Pulmonary artery endothelial cell (primary cell): ENCODE data around the gene FAU. TPM values are rescaled to one million over a fixed set of nuclear protein-coding genes. Genes with fewer than 3 reads are reported as not detected.
A peak's percentile ranks its signal among the peaks of the same experiment; 100 is the strongest.
"Not testable (repeated sequence)": the region's sequence is repeated elsewhere in the genome, so short reads cannot be mapped to it uniquely, and the experiment has no call there.

Experiments
- DNase-seq: peaks from one replicate; pipeline ENCODE4 v3.0.0-alpha.2; 2011; ENCODE audit warnings: low read depth, low spot score
- total RNA-seq: library from RNA; depleted of rRNA; stranded (reverse); fragments of >200 nt; gene quantifications from 2 replicates; pipeline ENCODE4 v1.2.3, GENCODE V29; 2014

The FAU gene
- total RNA-seq, 1 donor from 2014 or later = 473 TPM

DNA sequence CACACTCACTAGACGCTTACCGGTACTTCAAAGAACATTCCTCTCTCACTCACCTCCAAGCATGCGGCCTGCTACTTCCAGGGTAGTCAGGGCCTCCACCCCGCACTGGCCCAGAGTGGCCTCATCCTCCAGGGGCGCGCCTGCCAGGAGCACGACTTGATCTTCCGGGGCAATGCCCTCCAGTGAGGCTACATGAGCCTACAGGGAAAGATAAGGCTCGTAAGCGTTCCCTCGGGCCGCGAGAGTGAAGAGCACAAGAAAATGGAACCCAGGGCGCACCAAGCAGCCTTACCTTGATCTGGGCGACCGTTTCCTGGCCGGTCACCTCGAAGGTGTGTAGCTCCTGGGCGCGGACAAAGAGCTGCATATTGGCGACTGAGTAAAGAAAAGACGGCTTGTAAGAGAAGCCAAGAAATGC, 478 bp downstream of the FAU start:
- DNase-seq = no peak

DNA sequence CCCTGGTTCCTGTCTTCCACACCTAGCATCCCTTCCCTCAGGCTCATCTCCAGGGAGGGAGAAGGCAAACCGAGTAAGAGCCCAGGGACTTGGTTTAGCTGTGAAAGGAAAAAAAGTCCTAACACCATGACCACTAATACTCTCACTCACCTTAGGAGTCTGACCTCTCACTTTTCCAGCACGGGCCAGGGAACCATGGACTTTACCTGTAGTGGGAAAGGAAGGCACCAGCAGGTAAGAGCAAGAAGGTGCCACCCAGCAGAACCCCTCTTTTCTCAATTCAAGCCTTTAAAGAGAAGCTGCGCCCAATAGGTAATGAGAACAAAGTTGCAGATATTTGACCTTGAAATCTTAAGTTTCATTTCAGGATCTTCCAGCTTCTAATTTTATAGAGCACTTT, 1.1 kb downstream of the FAU start:
- DNase-seq = no peak

DNA sequence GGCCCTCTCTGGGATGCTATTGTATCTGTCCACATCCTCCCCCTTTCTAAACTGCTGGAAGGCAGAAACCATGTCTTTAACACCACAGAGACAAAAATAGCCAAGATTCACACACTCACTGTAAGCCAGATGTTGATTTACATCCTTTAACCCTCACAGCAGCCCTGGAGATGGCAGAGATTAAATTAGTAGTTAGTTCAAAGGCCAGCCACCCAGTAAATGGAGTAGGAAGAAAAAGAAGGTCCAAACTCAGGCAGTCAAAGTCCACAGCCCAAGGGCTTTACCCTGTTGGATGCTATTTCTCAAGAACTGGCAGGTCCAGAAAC, 2.3 kb downstream of the FAU start:
- DNase-seq = no peak

DNA sequence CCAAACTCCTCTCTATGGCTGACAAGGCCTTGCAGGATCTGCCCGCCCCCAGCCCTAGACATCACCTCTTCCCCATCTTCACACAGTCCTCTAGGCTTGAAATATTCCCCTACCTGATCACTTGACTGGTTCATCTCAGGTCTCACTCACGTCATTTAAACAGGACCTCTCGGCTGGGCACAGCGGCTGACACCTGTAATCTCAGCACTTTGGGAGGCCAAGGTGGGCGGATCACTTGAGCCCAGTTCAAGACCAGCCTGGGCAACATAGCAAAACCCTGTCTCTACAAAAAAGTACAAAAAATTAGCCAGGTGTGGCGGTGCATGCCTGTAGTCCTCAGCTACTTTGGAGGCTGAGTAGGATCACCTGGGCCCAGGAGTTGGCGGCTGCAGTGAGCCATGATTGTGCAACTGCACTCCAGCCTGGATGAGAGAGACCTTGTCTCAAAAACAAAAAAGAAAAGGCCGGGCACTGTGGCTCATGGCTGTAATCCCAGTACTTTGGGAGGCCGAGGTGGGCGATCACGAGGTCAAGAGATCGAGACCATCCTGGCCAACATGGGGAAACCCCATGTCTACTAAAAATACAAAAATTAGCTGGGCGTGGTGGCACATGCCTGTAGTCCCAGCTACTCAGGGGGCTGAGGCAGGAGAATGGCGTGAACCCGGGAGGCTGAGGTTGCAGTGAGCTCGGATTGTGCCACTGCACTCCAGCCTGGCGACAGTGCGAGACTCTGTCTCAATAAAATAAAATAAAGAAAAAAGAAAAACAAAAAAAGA, 2.9 kb downstream of the FAU start:
- DNase-seq = not testable (repeated sequence)

DNA sequence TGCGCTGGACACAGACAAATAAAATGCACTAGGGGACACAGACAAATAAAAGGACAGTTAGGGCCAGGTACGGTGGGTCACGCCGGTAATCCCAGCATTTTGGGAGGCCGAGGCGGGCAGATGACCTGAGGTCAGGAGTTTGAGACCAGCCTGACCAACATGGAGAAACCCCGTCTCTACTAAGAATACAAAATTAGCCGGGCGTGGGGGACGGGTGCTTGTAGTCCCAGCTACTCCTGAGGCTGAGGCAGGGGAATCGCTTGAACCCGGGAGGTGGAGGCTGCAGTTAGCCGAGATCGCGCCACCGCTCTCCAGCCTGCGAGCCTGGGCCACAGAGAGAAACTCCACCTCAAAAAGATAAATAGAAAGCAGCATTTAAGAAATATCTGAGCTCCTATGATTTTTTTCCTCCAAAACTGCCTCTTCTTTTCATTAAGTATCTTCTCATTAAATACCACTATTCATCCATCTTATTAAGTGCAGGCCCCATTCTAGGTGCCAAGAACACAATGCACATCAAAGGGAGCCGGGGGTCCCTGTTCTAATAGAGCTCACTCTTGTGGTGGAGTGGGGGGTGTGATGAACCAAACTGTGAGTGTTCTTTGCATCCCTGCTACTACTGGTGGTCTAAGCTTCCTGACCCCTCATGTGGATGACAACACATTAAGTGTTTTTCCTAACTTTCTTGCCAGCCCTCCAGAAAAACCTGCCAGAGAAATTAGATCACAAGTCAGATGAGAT, 3.7 kb downstream of the FAU start:
- DNase-seq = no peak

DNA sequence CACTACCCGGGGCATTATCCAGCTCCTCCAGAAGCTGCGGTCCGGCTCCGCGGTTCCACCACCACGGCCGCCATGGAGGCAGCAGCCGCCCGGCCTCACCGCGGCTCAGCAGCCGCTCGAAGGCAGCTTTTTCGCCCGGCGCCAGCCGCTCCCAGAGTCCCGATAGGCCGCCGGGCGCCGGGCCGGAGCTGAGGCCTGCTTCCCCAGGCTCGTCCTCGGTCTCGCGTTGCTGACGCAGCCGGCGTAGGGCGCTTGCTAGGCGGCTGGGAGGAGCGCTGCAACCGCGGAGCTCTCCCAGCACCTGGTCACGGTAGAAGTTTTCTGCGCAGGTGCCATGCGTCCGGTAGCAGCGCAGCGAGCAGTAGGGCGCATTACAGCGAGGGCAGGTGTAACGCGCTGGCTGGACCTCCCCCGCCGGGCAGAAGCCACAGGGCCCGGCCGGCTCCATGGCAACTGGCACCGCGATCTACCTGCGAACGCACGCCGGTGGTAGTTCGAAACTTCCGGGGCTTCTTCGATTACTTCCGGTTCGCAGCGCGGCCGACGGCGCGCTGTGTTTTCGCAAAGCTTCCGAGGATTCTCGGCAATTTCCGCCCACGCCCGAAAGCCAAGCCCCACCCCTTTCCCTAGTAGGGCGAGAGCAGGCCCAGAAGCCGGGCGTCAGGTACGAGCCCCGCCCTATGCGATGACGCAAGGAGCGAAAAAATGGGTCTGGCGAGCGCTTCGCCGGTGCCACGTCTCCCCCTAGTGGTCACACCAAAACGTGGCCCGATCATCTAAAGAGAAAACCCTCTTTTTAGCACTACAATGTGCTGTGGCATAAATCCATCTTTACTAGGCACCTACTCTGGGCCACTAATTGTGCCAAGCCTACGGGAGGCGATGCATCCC, 4.5 kb downstream of the FAU start, which contains the start of gene ZNHIT2:
Gene ZNHIT2 (minus strand): TSS at position 496 of the 891 bp plus-strand sequence. CDS start 48 bp downstream, at position 448.
- DNase-seq = peak; percentile 91

DNA sequence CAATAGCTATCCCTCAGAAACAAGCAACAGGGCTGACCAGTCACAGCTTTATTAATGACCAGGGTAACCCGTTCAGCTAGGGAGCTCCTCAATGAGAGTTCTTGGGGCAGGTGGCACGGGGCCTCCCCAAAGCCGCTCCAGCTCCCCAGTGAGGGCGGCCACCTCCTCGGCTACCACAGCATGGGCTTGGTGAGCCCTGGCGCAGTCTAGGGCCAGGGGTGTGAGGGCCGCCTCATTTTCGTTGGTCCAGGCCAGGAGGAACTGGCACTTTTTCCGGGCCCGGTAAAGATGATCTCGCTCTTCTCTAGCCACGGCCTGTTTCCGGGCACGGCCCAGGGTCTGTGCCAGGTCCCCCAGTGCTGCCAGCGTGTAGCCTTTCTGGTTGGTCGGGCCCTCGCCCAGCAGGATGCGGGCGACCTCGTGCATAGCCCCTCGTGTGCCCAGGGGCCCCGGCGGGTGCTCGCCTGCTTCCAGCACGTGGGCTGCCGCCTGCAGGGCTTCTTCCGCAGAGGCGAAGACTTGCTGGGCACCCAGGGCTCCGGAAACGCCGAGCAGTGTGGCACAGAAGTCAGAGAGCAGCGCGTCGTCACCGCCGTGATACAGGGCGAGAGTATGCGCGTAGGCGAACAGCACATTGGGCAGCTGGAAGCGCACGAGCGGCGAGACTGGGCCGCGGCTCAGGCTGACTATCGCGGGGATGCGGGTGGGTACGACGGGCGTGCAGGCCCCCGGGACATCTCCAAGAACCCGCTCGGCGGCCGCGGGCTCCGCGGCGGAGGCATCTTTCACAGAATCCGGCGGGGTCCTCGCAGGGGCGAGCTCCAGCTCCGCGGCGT, 5.3 kb downstream of the FAU start:
- DNase-seq = no peak

DNA sequence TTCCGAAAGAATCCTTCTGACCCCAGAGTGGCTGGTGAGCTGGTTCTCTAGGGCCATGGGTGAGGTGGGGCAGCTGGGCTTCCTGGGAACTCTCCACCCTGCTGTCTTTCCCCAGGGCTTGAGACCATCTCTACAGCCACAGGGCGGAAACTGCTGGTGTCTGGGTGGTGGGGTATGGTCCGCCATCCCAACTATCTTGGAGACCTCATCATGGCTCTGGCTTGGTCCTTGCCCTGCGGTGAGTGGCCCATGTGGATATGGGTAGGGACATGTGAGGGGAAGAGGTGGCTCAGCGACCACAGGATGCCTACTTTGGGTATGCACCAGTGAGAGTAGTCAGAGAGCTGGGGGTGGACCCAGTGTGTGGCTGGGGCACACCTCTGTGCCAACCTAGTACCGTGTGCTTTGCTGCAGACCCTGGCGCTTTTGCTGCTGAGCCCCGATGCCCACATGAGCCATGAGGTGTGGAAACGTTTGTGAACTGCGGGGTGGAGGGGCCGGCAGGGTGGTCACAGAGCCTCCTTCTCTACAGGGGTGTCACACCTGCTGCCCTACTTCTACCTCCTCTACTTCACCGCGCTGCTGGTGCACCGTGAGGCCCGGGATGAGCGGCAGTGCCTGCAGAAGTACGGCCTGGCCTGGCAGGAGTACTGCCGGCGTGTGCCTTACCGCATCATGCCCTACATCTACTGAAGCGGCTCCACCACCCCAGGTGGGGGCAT, 6.4 kb downstream of the FAU start:
- DNase-seq = no peak

DNA sequence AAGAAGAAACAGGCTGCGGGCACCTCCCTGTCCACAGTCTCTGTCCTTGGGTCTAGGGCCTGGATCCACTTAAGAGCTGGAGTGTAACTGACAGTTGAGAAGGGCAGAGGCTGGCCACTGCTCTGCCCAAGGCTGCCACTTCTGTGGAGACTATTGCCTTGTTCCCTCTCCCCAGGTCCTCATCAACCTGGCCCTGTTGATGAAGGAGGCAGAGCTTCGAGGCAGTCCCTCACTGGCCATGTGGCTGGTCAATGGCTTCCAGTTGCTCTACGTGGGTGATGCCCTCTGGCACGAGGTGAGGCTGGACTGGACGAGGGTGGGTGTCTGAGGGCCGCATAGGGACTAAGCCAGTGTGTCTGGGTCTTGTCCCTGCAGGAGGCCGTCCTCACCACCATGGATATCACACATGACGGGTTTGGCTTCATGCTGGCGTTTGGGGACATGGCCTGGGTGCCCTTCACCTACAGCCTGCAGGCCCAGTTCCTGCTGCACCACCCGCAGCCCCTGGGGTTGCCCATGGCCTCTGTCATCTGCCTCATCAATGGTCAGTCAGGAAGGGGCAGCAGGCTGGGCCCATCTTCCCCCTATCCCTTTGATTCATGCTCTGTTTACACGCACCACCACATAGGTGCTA, 7.3 kb downstream of the FAU start:
- DNase-seq = no peak

DNA sequence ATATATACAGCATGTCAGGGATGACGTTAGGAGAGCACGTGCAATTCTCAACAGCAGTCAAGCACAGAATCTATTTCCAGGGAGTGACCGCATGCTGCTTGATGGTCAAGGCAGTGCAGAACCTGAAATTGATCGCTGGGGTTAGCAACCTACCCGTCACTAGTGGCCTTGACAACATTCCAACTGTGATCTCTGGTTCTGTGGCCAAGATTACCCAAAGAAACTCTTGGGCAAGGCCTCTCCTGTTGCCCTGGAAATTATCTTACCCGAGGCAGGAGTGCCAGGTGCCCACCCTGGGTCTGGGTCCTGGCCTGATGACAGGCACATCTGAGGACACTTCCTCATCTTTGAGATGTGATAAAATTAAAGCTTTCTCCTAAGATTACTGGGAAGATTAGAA, 8.1 kb downstream of the FAU start:
- DNase-seq = no peak

DNA sequence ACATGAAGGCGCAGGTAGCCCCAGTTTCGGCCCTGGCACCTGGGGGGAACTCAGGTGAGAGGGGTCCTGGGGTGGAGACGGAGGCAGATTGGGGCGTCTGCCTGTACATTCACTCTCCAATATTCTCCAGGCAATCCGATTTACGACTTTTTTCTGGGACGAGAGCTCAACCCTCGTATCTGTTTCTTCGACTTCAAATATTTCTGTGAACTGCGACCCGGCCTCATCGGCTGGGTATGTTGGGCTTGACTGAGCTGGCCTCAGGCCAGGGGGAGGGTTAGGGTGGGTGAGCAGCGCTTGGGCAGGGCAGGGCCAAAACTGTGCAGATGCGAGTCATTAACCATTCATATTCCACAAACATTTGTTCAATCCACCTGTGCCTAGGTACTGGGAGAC, 8.6 kb downstream of the FAU start:
- DNase-seq = no peak

DNA sequence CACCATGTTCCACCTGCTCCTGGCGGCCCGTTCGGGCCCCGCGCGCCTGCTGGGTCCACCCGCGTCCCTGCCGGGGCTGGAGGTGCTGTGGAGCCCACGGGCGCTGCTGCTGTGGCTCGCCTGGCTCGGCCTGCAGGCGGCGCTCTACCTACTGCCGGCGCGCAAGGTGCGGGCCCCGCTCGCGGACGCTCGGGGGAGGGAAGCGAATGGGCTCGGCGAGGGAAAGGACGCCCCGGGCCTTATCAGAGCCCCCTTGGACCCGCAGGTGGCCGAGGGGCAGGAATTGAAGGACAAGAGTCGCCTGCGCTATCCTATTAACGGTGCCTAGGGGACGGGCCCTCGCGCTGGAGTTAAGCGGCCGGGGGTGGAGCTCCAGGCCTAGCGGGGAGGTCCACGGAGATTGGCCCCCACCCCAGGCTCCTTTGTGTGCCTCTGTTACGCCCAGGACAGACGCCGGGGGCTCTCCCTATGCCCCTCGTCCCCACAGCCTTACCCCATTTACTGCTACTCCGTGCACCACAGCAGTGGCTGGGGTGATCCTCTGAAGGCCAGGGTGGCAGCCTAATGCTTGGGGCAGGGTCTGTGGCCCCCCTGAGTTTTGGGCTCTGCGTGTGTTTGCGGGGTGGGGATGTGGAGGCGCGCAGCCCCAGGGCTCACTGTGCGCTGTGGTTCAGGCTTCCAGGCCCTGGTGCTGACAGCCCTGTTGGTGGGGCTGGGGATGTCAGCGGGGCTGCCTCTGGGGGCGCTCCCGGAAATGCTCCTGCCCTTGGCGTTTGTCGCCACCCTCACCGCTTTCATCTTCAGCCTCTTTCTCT, 9.2 kb downstream of the FAU start:
- no peak for DNase-seq

DNA sequence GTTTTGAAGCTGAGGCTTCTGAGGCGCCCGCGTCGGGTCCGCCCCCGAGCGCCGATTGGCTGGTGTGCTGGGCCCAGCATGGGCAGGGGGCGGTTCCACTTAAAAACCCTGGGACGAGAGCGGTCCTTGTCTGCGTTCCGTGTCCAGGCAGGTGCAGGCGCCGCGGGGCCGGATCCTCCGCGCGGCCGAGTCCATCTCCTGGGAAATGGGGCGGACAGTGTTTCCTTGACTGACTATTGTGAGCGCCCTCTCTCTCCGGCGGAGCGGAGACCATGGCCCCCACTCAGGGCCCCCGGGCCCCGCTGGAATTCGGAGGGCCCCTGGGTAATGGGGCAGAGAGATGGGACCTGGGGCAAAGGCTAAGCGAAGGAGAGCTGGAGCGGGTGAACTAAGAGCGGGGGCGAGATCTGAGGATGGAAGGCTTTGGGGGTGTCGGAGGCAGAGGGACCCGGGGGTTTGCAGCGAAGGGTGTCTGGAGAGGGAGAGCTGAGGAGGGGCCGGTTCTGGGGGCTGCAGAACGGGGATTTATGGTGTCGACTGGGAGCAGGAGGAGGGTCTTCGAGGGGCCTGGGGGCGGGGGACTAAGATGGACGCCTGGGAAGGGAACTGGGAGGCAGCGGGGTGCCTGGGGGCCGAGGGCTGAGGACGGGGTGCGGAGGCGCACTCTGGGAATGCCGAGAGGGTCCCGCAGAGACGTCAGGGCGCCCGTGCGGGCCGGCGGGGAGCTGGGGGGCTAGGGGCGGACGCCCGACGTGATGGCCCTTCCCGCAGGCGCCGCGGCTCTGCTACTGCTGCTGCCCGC, 10.0 kb downstream of the FAU start, which contains the start of gene TM7SF2:
Gene TM7SF2 (plus strand): TSS at position 129 of the 802 bp plus-strand sequence. CDS start 144 bp downstream, at position 273.
- peak; percentile 66 for DNase-seq

DNA sequence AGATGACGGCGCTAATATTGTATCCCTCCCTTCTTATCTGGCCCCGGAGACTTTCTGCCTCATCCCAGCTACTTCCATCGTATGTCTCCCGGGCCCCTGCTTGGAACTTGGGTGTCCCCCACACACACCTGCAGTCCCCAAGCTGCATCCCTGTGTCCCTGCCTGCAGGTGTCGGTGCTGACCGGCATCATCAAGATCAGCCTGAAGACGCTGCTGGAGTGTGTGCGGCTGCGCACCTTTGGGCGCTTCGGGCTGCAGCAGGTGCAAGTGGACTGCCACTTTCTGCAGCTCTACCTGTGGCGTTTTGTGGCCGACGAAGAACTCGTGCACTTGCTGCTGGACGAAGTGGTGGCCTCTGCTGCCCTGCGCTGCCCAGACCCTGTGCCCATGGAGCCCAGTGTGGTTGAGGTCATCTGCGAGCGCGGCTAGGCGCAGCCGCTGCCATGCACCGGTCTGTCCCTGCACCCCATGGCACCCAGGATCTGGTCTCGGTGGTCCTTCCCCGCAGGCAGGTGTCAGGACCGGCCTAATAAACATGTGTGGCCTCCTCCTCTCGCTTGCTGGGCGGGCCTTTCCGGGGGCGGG, 10.7 kb downstream of the FAU start:
- DNase-seq = no peak

DNA sequence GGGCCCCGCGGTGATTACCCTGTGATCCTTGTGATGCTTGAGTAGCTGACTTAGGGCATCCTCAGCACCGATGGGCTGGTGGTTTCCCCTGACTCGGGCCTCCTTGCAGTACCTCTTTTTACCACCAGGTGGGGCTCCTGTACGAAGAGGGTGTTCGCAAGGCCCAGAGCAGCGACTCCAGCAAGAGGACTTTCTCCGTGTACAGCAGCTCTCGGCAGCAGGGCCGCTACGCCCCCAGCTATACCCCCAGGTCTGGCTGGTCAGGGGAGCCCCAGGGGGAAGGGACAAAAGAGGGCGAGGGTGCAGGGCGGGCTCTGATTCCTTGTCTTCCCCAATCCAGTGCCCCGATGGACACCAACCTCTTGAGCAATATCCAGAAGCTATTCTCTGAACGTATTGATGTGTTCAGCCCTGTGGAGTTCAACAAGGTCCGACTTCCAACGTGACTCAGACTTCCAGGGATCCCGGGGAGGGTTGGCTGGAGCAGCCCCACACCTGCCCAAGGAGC, 11.5 kb downstream of the FAU start:
- no peak for DNase-seq

DNA sequence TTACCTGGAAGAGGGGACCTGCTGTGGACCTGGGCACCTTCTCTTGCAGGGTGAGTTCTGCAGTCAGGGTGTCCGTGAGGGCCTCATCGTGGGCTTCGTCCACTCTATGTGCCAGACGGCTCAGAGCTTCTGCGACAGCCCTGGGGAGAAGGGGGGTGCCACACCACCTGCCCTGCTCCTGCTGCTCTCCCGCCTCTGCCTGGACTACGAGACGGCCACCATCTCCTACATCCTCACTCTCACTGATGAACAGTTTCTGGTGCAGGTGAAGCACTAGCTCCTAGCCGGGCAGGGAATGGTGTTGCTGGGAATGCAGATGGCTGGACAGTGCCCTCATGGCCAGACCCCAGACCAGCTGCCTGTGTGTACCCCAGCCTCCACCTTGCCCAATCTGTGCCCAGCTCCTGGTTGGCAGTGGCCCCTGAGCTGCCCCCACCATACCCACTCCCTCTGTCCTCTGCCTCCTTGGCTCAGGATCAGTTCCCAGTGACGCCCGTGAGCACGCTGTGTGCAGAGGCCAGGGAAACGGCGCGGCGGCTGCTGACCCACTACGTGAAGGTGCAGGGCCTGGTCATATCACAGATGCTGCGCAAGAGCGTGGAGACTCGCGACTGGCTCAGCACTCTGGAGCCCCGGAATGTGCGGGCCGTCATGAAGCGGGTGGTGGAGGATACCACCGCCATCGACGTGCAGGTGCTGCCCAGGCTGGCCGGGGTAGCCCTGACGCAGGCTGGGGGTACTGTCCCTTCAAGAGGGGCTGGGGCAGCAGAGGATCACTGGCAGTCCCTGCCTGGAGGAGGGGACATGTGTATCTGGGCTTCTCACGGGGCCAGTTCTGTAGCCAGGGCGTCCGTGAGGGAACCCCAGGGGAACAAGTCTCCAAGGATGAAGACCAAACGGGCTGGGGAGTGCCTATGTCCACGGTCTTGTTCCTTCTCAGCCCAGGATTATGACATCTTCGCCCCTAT, 12.4 kb downstream of the FAU start:
- DNase-seq = no peak
